Large intestine (tissue), 3 donors: ENCODE results near the gene SETBP1. TPM values are rescaled to one million over a fixed set of nuclear protein-coding genes. Genes with fewer than 3 reads are reported as not detected.

Experiments used
- DNase-seq, 2 donors: peaks; one replicate each; pipeline versions ENCODE4 v3.0.0 to v3.0.0-alpha.2; 2013
- H3K27ac ChIP-seq: one replicate; pipeline ENCODE4 v1.5.1; 2013; ENCODE audit warnings: low read length
- H3K27me3 ChIP-seq: 2 replicates; pipeline ENCODE4 v1.6.1; 2013; ENCODE audit warnings: low read length; ENCODE audit not compliant: control insufficient read depth, insufficient read depth
- H3K36me3 ChIP-seq: 2 replicates; pipeline ENCODE4 v1.6.1; 2013; ENCODE audit warnings: low read length; ENCODE audit not compliant: control insufficient read depth, insufficient read depth
- H3K4me1 ChIP-seq: one replicate; pipeline ENCODE4 v1.6.1; 2013; ENCODE audit warnings: low read length; ENCODE audit not compliant: control insufficient read depth, insufficient read depth
- H3K4me3 ChIP-seq: one replicate; pipeline ENCODE4 v1.5.1; 2013; ENCODE audit warnings: low read length
- H3K9me3 ChIP-seq: one replicate; pipeline ENCODE4 v1.6.1; 2013; ENCODE audit warnings: mild to moderate bottlenecking, low read depth, low read length, moderate library complexity; ENCODE audit not compliant: control insufficient read depth
- WGBS: methylation state at CpG from one replicate; pipeline ENCODE4 v1.1.5; 2013; ENCODE audit warnings: low lambda C conversion rate; ENCODE audit not compliant: insufficient coverage; 5-methylcytosine and 5-hydroxymethylcytosine counted together
- polyA plus RNA-seq: library from polyadenylated mRNA; unstranded; fragments of 120-200 nt; gene quantifications from one replicate; pipeline ENCODE4 v1.2.1, GENCODE V29; 2013

Gene SETBP1
- polyA plus RNA-seq, 1 donor: 6.7 TPM

DNA sequence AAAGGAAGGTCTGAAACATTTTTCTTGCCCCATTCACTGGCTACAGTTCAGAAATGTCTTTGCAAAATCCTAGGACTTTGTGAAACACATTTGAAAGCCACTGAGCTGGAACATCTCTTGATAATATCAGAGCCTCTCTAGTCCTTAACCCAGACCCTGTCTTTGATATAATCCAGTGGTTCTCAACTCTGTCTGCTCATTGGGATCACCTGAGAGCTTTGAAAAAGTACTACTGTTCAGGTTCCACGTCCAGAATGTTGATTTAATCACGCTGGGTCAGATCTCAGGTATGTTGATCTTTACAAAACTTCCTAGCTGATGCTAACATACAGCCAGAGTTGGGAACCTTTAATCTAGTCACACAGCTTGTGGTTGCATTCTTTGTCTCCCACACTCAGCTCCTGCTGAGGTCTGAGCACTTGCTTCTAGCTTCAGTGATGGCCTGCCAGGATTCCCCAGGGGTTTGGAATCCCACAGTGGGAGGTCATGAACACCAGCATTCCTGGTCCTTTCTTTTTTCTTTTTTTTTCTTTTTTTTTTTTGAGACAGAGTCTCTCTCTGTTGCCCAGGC lies 262.7 kb downstream of the SETBP1 start:
- no peaks in the 10 kb centered on the region for H3K27me3 ChIP-seq
- H3K4me3 ChIP-seq: no peak overlapping the region
- no peaks in the 10 kb centered on the region for H3K9me3 ChIP-seq
- H3K27ac ChIP-seq: no peak overlapping the region
- H3K36me3 ChIP-seq: no peaks in the 10 kb centered on the region
- no CpG with 5 or more reads among the region's 2 CpGs for WGBS
- H3K4me1 ChIP-seq: peaks cover 7% of the 10 kb centered on the region
- DNase-seq: no peak

DNA sequence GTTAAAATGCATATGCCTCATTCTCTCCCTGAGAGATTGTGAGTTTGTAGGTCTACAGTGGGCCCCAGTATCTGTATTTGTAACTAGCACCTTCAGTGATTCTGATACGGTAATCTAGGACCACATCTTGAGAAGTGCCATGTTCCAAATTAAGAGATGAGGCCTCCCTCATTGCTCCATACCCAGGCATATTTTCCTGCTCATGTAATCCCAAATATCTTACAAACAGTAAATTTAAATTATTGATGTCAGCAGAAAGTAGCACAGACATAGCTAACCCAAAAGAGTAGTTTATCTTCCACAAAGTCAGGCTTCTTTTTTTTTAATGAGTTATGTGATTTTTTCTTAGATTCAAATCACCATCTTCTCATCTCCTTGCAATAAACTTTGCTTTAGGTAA lies 263.8 kb downstream of the SETBP1 start:
- Histone ChIP-seq H3K27ac (no peak overlapping the region), H3K36me3 (no peaks in the 10 kb centered on the region)
- no CpG with 5 or more reads among the region's 1 CpG for WGBS

DNA sequence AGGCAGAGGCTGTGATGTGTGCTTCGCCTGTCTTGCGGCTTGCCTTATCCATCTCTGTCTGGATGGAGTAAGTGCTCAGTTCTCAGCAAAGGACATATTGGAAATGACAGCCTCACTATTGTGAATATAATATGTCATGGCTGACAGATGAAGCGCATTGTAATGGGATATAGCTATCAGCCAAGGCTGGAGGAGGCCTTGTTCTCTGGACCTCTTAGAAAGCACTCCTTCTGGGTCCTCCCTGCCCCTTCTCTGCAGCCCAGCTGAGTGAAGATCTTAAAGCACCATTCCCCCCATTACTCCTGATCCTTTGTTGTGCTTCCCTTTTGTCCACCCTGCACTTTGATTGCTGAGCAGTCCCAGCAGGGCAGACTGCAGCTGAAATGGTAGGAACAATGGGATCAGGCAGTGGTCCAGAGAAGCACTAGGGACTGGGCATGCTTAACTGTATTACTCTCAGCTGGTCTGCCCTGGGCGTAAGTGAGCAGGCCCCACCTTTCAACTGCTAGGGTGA lies 265.3 kb downstream of the SETBP1 start:
- WGBS: no CpG with 5 or more reads among the region's 4 CpGs
- Histone ChIP-seq H3K9me3 (no peaks in the 10 kb centered on the region), H3K4me3 (no peak overlapping the region), H3K27me3 (no peaks in the 10 kb centered on the region), H3K4me1 (no peaks in the 10 kb centered on the region), H3K27ac (no peak overlapping the region), H3K36me3 (peaks cover 9% of the 10 kb centered on the region)
- DNase-seq: no peak

More for the DNA sequence above, 263.8 kb downstream of the SETBP1 start:
- no peaks in the 10 kb centered on the region for H3K4me1 ChIP-seq
- no peaks in the 10 kb centered on the region for H3K27me3 ChIP-seq
- H3K9me3 ChIP-seq: no peaks in the 10 kb centered on the region
- H3K4me3 ChIP-seq: no peak overlapping the region
- no peak for DNase-seq

DNA sequence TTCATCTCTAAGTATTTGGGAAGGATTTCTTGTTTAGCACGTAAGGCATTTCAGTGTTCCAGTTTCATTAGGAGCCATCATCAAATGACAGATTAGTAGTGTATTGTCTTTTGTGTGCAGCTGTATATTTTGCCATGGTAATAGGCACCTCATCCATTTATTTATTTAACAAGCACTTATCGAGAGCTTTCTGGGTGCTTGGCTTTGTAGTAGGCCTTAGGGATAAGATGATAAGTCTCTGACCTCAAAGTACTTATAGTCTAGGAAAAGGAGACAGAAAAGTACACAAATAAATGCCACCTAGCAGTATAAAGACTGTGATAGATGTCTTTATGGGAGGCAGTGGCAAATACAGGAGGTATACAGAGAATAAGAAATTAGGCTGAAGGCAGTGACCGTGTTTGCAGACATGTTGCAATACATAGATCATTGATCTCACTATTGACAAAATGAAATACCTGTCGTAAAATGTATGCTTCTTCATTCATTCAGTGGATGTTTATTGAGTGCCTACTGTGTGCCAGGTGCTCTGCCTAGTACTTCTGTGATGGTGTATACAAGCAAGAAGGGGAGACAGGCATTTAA lies 265.9 kb downstream of the SETBP1 start:
- Histone ChIP-seq H3K9me3 (no peaks in the 10 kb centered on the region), H3K4me1 (no peaks in the 10 kb centered on the region), H3K27ac (no peak overlapping the region), H3K36me3 (peaks cover 15% of the 10 kb centered on the region), H3K4me3 (no peak overlapping the region), H3K27me3 (no peaks in the 10 kb centered on the region)
- no peak for DNase-seq
- 50% methylated on average over 2 of the region's 4 CpGs for WGBS

DNA sequence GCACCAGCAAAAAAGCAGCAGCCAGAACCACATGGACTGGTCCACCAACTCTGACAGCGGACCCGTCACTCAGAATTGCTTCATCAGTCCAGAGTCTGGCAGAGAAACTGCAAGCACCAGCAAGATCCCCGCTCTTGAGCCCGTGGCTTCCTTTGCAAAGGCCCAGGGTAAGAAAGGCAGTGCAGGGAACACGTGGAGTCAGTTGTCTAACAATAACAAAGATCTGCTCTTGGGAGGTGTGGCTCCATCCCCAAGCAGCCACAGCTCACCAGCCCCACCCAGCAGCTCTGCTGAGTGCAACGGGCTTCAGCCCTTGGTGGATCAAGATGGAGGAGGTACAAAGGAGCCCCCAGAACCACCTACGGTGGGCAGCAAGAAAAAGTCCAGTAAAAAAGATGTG lies 269.3 kb downstream of the SETBP1 start:
- Histone ChIP-seq H3K9me3 (no peaks in the 10 kb centered on the region), H3K4me1 (no peaks in the 10 kb centered on the region), H3K36me3 (peaks cover 21% of the 10 kb centered on the region), H3K27ac (no peak overlapping the region), H3K27me3 (no peaks in the 10 kb centered on the region), H3K4me3 (no peak overlapping the region)
- WGBS: no CpG with 5 or more reads among the region's 7 CpGs
- DNase-seq: no peak

DNA sequence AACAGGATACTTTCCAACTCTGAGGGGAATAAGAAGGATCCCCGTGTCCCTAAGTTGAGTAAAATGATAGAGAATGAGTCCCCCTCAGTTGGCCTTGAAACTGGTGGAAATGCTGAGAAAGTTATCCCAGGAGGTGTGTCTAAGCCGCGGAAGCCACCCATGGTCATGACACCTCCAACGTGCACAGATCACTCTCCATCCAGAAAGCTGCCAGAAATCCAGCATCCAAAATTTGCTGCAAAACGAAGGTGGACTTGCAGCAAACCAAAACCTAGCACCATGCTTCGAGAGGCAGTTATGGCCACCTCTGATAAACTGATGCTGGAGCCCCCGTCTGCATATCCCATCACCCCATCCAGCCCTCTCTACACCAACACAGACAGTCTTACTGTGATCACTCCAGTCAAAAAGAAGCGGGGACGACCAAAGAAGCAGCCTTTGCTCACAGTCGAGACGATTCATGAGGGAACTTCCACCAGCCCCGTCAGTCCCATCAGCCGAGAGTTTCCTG lies 270.1 kb downstream of the SETBP1 start:
- Histone ChIP-seq H3K36me3 (peaks cover 21% of the 10 kb centered on the region), H3K27ac (no peak overlapping the region), H3K9me3 (no peaks in the 10 kb centered on the region), H3K27me3 (no peaks in the 10 kb centered on the region), H3K4me3 (no peak overlapping the region), H3K4me1 (no peaks in the 10 kb centered on the region)
- no peak for DNase-seq
- 100% methylated on average over 4 of the region's 13 CpGs for WGBS

DNA sequence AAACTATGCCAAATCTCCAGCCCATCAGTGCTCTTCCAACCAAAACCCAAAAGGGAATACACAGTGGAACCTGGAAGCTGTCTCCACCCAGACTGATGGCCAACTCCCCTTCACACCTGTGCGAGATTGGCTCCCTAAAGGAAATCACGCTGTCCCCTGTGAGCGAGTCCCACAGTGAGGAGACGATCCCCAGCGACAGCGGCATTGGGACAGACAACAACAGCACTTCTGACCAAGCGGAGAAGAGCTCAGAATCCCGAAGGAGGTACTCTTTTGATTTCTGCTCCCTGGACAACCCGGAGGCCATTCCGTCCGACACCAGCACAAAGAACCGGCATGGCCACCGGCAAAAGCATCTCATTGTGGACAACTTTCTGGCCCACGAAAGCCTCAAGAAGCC lies 271.1 kb downstream of the SETBP1 start:
- Histone ChIP-seq H3K9me3 (no peaks in the 10 kb centered on the region), H3K27me3 (no peaks in the 10 kb centered on the region), H3K27ac (no peak overlapping the region), H3K36me3 (peaks cover 21% of the 10 kb centered on the region), H3K4me1 (no peaks in the 10 kb centered on the region), H3K4me3 (no peak overlapping the region)
- DNase-seq: no peak
- 100% methylated on average over 2 of the region's 14 CpGs for WGBS

DNA sequence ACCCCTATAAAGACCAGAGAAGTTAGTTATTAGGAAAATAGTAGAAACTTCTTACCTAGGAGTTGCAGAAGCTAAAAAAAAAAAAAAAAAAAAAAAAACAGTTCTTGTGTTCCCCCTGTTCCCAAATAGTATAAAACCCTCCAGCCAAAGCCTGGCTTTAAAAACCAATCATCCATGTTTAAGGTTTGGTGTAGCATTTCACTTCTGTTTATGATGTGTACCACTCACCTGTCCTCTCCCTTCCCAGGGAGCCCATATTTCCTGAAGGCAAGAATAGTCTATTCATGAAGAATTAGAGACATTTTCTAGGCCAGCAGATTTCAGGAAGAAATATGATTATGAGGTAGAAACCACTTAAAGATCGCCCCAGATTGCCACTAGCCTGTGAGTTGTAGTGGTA lies 273.6 kb downstream of the SETBP1 start:
- no peaks in the 10 kb centered on the region for H3K27me3 ChIP-seq
- H3K27ac ChIP-seq: no peak overlapping the region
- H3K4me3 ChIP-seq: no peak overlapping the region
- no CpG with 5 or more reads among the region's 1 CpG for WGBS
- no peaks in the 10 kb centered on the region for H3K4me1 ChIP-seq
- H3K9me3 ChIP-seq: no peaks in the 10 kb centered on the region
- DNase-seq: no peak
- peaks cover 21% of the 10 kb centered on the region for H3K36me3 ChIP-seq

DNA sequence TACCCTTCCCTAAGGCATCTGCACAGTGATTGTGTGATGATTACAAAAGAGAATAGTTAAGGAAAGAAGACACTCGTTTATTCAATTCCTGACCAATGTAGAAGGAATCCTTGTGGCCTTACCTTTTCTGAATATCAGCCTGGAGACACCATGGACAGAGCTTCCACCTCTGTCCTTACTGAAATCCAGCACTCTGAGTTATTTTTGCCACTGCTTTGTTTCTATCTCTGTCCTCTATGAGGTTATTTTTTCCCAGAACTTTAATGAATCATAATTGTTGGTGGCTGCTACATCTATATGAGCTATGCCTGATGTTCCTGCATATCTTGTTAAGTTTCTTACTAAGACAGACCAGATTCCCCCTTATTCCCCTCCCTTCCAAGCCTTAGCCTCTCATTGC lies 275.1 kb downstream of the SETBP1 start:
- no peak for DNase-seq
- H3K4me3 ChIP-seq: no peak overlapping the region
- no peaks in the 10 kb centered on the region for H3K27me3 ChIP-seq
- no peaks in the 10 kb centered on the region for H3K4me1 ChIP-seq
- no peaks in the 10 kb centered on the region for H3K9me3 ChIP-seq
- WGBS: no CpG with 5 or more reads among the region's 1 CpG
- no peak overlapping the region for H3K27ac ChIP-seq
- H3K36me3 ChIP-seq: peaks cover 13% of the 10 kb centered on the region

DNA sequence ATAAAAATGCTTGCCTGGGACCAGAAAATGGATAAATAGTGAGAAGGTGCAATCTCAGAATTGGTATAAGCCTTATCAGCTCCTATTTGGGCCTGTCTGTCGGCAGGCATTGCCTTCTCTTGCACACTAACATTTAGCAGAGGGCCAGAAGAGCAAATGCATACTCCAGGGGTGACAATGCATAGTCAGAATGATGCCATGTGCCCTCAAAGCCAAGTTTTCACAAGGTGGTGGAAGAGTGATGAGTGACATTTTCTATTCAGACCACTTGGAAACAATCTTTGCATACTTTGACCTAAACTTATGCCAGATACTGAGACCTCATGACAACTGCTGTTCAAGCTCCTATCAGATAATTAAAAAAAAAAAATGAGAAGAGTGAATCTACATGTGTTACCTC lies 276.3 kb downstream of the SETBP1 start:
- Histone ChIP-seq H3K27ac (no peak overlapping the region), H3K9me3 (no peaks in the 10 kb centered on the region), H3K4me1 (no peaks in the 10 kb centered on the region), H3K4me3 (no peak overlapping the region), H3K36me3 (peaks cover 2% of the 10 kb centered on the region), H3K27me3 (no peaks in the 10 kb centered on the region)
- WGBS: no CpG with 5 or more reads among the region's 1 CpG
- DNase-seq: no peak

DNA sequence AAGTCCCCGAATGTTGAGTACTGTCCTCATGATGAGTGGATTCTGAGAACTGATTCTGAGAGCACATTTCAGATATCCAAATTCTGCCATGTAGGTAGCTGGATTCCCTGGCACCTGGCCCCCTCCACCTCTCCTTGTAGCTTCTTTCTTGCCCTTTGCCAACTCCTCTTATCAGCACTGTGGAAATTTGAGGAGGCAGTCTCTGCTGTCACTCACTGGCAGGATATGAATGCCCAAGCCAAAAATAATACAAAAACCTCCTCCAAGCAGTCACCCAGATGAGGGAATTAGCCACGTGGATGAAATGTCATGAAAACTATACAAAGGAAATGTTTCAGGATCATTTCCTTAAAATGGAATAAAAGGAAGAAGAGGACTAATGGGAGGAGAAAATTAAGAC lies 276.8 kb downstream of the SETBP1 start:
- WGBS: 100% methylated on average over 1 of the region's 2 CpGs

More for the DNA sequence above, 276.8 kb downstream of the SETBP1 start:
- Histone ChIP-seq H3K27ac (no peak overlapping the region), H3K4me1 (no peaks in the 10 kb centered on the region), H3K27me3 (no peaks in the 10 kb centered on the region), H3K36me3 (no peaks in the 10 kb centered on the region), H3K4me3 (no peak overlapping the region), H3K9me3 (no peaks in the 10 kb centered on the region)
- no peak for DNase-seq
